Neural cell (in vitro differentiated cells): ENCODE data around the gene TMPRSS6.

Experiments
- EP300 ChIP-seq: fragments of 450-650 bp; conservative IDR thresholded peaks from 2 replicates; pipeline ENCODE4 v1.6.1; 2014; ENCODE audit warnings: antibody characterized with exemption, mild to moderate bottlenecking, moderate library complexity; ENCODE audit not compliant: poor library complexity, severe bottlenecking
- EZH2 ChIP-seq: fragments of 200-600, 300-800 bp; shearing (Covaris generic), sonication (generic); IDR thresholded peaks from 2 replicates; pipeline ENCODE4 v1.6.1; 2014; ENCODE audit warnings: antibody characterized with exemption, low read length, borderline replicate concordance, mild to moderate bottlenecking; ENCODE audit not compliant: insufficient read depth, poor library complexity, severe bottlenecking
- MXI1 ChIP-seq: fragments of 450-650 bp; conservative IDR thresholded peaks from 2 replicates; pipeline ENCODE4 v1.6.1; 2014; ENCODE audit warnings: antibody characterized with exemption, mild to moderate bottlenecking; ENCODE audit not compliant: poor library complexity, severe bottlenecking
- POLR2AphosphoS5 ChIP-seq: IDR thresholded peaks from 2 replicates; pipeline ENCODE4 v1.6.1; 2012
- TAF1 ChIP-seq: IDR thresholded peaks from 2 replicates; pipeline ENCODE4 v1.6.1; 2012; ENCODE audit warnings: low read depth
- TF ChIP-seq, protein P1 (sequence below): fragments of 450-650 bp; IDR thresholded peaks from 2 replicates; pipeline ENCODE4 v1.5.1; 2014; ENCODE audit warnings: antibody characterized with exemption, mild to moderate bottlenecking, moderate library complexity; ENCODE audit not compliant: poor library complexity, severe bottlenecking
- TF ChIP-seq, protein P2 (sequence below): IDR thresholded peaks from 2 replicates; pipeline ENCODE4 v1.6.1; 2012; ENCODE audit warnings: borderline replicate concordance

- TF ChIP-seq, protein P1, sequence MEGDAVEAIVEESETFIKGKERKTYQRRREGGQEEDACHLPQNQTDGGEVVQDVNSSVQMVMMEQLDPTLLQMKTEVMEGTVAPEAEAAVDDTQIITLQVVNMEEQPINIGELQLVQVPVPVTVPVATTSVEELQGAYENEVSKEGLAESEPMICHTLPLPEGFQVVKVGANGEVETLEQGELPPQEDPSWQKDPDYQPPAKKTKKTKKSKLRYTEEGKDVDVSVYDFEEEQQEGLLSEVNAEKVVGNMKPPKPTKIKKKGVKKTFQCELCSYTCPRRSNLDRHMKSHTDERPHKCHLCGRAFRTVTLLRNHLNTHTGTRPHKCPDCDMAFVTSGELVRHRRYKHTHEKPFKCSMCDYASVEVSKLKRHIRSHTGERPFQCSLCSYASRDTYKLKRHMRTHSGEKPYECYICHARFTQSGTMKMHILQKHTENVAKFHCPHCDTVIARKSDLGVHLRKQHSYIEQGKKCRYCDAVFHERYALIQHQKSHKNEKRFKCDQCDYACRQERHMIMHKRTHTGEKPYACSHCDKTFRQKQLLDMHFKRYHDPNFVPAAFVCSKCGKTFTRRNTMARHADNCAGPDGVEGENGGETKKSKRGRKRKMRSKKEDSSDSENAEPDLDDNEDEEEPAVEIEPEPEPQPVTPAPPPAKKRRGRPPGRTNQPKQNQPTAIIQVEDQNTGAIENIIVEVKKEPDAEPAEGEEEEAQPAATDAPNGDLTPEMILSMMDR, result no peak
- TF ChIP-seq MXI1 (no peak), POLR2AphosphoS5 (no peak), EP300 (no peak), EZH2 (no peak), TAF1 (no peak)
- TF ChIP-seq, protein P2, sequence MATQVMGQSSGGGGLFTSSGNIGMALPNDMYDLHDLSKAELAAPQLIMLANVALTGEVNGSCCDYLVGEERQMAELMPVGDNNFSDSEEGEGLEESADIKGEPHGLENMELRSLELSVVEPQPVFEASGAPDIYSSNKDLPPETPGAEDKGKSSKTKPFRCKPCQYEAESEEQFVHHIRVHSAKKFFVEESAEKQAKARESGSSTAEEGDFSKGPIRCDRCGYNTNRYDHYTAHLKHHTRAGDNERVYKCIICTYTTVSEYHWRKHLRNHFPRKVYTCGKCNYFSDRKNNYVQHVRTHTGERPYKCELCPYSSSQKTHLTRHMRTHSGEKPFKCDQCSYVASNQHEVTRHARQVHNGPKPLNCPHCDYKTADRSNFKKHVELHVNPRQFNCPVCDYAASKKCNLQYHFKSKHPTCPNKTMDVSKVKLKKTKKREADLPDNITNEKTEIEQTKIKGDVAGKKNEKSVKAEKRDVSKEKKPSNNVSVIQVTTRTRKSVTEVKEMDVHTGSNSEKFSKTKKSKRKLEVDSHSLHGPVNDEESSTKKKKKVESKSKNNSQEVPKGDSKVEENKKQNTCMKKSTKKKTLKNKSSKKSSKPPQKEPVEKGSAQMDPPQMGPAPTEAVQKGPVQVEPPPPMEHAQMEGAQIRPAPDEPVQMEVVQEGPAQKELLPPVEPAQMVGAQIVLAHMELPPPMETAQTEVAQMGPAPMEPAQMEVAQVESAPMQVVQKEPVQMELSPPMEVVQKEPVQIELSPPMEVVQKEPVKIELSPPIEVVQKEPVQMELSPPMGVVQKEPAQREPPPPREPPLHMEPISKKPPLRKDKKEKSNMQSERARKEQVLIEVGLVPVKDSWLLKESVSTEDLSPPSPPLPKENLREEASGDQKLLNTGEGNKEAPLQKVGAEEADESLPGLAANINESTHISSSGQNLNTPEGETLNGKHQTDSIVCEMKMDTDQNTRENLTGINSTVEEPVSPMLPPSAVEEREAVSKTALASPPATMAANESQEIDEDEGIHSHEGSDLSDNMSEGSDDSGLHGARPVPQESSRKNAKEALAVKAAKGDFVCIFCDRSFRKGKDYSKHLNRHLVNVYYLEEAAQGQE, result no peak
Measured at GRCh38 chr22:37122598-37123180, 13.2 kb upstream of the TMPRSS6 start.
